Glomerular visceral epithelial cell (primary cell): Measurements from ENCODE around the gene SFTA2.

ENCODE experiments used
- DNase-seq: peaks from one replicate; pipeline ENCODE4 v3.0.0-alpha.2; 2016; ENCODE audit errors: extremely low spot score

SFTA2 gene

GRCh38 chr6:30890646-30891449 lies 41.1 kb downstream of the SFTA2 start:
- no peak for DNase-seq

- peak; percentile 22 for DNase-seq
These were observed 41.9 kb downstream of the SFTA2 start for GRCh38 chr6:30889921-30890645.

GRCh38 chr6:30889496-30889885 lies 42.5 kb downstream of the SFTA2 start:
- DNase-seq: no peak

GRCh38 chr6:30888816-30889495 lies 43.0 kb downstream of the SFTA2 start:
- DNase-seq: no peak

- peak; percentile 40 for DNase-seq
These were observed 43.8 kb downstream of the SFTA2 start for GRCh38 chr6:30887901-30888815.

GRCh38 chr6:30886897-30887255 lies 45.1 kb downstream of the SFTA2 start:
- DNase-seq: no peak

- DNase-seq: peak; percentile 86
These were observed 45.7 kb downstream of the SFTA2 start for GRCh38 chr6:30885999-30886896.

- peak; percentile 31 for DNase-seq
These were observed 46.4 kb downstream of the SFTA2 start for GRCh38 chr6:30885481-30885998.

GRCh38 chr6:30884521-30885480 lies 47.2 kb downstream of the SFTA2 start:
- peak; percentile 51 for DNase-seq

- DNase-seq: peak; percentile 66
These were observed 48.1 kb downstream of the SFTA2 start, which contains the start of gene DDR1 for GRCh38 chr6:30883685-30884520. Gene DDR1 (plus strand): TSS chr6:30884519. CDS start chr6:30888730, 4,211 bp downstream.

- DNase-seq: peak; percentile 47
These were observed 48.9 kb downstream of the SFTA2 start for GRCh38 chr6:30882759-30883684.

GRCh38 chr6:30882204-30882758 lies 49.7 kb downstream of the SFTA2 start:
- DNase-seq: no peak

- no peak for DNase-seq
These were observed 50.4 kb downstream of the SFTA2 start for GRCh38 chr6:30881392-30882203.
